Thyroid gland (tissue), 4 donors: ENCODE results near the gene CC2D2A. TPM values are rescaled to one million over a fixed set of nuclear protein-coding genes. Genes with fewer than 3 reads are reported as not detected.

Source experiments
- DNase-seq, 2 donors: peaks; one replicate each; pipeline ENCODE4 v3.0.0-alpha.2; 2019
- H3K27ac ChIP-seq, 3 donors: fragments of 200-600 bp; sonication (generic); 1 replicate in 2 of 3; 2 replicates in 1 of 3; pipeline ENCODE4 v1.5.1; 2016 to 2019; ENCODE audit warnings: mild to moderate bottlenecking in 1 of 3, moderate library complexity in 1 of 3
- H3K27me3 ChIP-seq: fragments of 200-600 bp; sonication (generic); one replicate; pipeline ENCODE4 v1.5.1; 2019
- H3K36me3 ChIP-seq, 2 donors: fragments of 200-600 bp; sonication (generic); one replicate each; pipeline ENCODE4 v1.5.1; 2016 to 2019
- H3K4me1 ChIP-seq, 2 donors: fragments of 200-600 bp; sonication (generic); one replicate each; pipeline ENCODE4 v1.5.1; 2017 to 2019
- H3K4me3 ChIP-seq, 3 donors: fragments of 200-600 bp; sonication (generic); replicated peaks in 1 of 3; 1 replicate in 2 of 3; 2 replicates in 1 of 3; pipeline ENCODE4 v1.5.1; 2016; ENCODE audit warnings: mild to moderate bottlenecking in 1 of 3
- H3K9me3 ChIP-seq: fragments of 200-600 bp; sonication (generic); one replicate; pipeline ENCODE4 v1.5.1; 2017
- POLR2A ChIP-seq, 2 donors: fragments of 450-650 bp; IDR thresholded peaks; one replicate each; pipeline ENCODE4 v1.6.1; 2017; ENCODE audit warnings: antibody characterized with exemption in 2 of 2, mild to moderate bottlenecking in 2 of 2, moderate library complexity in 1 of 2
- WGBS, 2 donors: methylation state at CpG; one replicate each; pipeline ENCODE4 v1.1.5; 2017; 5-methylcytosine and 5-hydroxymethylcytosine counted together
- intact Hi-C: fragments of 100-400 bp; cut with DNase I; formaldehyde crosslinking; loops from one replicate; pipeline ENCODE4 v1.15.1; 2023
- total RNA-seq, 4 donors: library from RNA; depleted of rRNA; stranded (reverse); fragments of >200 nt; gene quantifications; one replicate each; pipeline ENCODE4 v1.2.3, GENCODE V29; 2016
- TF ChIP-seq, protein P1 (sequence below), 6 experiments: fragments of 200-600 bp in 3 of 6; fragments of 450-650 bp in 3 of 6; sonication (generic) in 3 of 6; IDR thresholded peaks; one replicate each; pipeline ENCODE4 v1.5.1; 2016 to 2019; ENCODE audit warnings: antibody characterized with exemption in 6 of 6, mild to moderate bottlenecking in 2 of 6, inconsistent platforms in 1 of 6, moderate library complexity in 1 of 6

CC2D2A gene
- total RNA-seq, 4 donors from 2014 or later, result 13.6 to 25.1 (median 18.7) TPM

DNA sequence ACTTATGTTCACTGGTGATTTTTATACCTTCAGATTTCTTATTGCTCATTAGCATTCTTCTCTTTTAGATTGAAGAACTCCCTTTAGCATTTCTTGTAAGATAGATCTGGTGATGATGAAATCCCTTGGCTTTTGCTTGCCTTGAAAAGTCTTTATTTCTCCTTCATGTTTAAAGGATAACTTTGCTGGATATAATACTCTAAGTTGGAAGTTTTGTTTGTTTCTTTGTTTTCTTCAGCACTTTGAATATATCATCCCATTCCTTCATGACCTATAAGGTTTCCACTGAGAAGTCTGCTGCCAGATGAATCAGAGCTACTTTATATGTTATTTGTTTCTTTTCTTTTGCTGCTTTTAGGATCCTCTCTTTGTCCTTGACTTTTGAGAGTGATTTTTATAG is 18.5 kb downstream of the CC2D2A start:
- DNase-seq, result no peak
- intact Hi-C loops, result no loop called here
- Histone ChIP-seq H3K4me3 (no peak overlapping the region), H3K4me1 (no peaks in the 10 kb centered on the region), H3K27me3 (no peaks in the 10 kb centered on the region), H3K9me3 (no peaks in the 10 kb centered on the region), H3K27ac (no peak overlapping the region), H3K36me3 (no peaks in the 10 kb centered on the region)
- TF ChIP-seq, protein P1, sequence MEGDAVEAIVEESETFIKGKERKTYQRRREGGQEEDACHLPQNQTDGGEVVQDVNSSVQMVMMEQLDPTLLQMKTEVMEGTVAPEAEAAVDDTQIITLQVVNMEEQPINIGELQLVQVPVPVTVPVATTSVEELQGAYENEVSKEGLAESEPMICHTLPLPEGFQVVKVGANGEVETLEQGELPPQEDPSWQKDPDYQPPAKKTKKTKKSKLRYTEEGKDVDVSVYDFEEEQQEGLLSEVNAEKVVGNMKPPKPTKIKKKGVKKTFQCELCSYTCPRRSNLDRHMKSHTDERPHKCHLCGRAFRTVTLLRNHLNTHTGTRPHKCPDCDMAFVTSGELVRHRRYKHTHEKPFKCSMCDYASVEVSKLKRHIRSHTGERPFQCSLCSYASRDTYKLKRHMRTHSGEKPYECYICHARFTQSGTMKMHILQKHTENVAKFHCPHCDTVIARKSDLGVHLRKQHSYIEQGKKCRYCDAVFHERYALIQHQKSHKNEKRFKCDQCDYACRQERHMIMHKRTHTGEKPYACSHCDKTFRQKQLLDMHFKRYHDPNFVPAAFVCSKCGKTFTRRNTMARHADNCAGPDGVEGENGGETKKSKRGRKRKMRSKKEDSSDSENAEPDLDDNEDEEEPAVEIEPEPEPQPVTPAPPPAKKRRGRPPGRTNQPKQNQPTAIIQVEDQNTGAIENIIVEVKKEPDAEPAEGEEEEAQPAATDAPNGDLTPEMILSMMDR (IDR thresholded peaks at IDR 0.05), result no peak
- TF ChIP-seq POLR2A (IDR thresholded peaks at IDR 0.05), result no peak

DNA sequence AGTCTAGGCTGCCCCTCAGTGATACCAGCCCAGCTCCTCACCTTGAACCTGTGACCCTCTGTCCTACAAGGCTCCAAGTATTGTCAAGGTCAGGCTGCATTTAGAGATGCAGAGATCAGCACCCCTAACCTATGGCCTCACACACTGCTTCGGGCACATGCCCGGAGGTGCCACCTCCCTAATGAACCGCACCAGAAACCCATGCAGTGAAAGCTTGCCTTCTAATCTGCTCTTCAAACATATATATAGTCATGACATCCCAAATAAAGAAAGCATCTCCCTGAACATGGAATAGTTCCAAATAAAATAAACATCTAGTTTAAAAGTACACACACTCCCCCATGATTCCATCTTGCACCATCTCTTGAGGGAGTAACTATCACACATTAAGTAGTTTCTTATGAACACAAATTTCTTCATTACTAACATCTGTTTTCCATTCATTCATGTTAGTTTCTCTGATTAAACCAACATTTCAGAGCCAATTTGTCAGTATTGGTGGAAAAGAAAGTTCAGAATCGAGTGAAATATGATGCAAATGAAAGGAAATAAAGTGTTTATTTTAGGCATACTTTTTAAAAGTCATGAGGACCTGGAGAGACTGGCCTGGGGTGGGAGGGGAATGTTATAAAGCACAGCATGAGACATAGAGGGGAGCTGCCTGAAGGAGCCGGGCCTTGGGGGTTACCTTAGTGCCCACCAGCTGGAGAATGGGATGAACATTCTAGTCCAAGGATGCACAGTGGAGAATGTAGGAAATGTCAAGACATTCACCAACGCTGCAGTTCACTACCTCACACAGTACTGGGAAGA is 19.2 kb downstream of the CC2D2A start:
- Histone ChIP-seq H3K27me3 (no peaks in the 10 kb centered on the region), H3K27ac (peak overlapping the region in 1 of 3 donors; percentile 25), H3K9me3 (no peaks in the 10 kb centered on the region), H3K4me1 (no peaks in the 10 kb centered on the region), H3K36me3 (no peaks in the 10 kb centered on the region), H3K4me3 (no peak overlapping the region)
- WGBS, 2 donors, result 82 to 83% methylated on average over 6 of the region's 6 CpGs
- intact Hi-C loops, result no loop called here
- DNase-seq, result no peak
- TF ChIP-seq, protein P1 (IDR thresholded peaks at IDR 0.05), result no peak
- TF ChIP-seq POLR2A (IDR thresholded peaks at IDR 0.05), result no peak

DNA sequence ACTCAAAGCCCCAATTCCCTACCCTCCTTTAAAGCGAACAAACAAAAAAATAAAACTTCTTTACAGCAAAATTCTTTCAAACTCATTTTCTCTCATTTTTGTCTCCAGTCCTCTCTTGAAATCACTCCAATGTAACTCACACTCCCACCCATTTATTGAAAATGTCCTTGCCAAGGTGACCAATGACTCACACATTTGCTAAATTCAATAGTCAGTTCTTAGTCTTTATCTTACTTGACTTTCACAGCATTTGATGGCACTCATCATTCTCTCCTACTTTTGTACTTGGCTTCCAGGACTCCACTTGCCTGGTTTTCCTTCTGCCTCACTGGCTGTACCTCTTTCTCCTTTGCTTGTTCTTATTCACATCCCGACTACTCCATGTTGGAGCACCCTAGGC is 19.9 kb downstream of the CC2D2A start:
- no peak overlapping the region for H3K4me3 ChIP-seq
- H3K9me3 ChIP-seq, result no peaks in the 10 kb centered on the region
- no peaks in the 10 kb centered on the region for H3K36me3 ChIP-seq
- no peak for TF ChIP-seq POLR2A (IDR thresholded peaks at IDR 0.05)
- TF ChIP-seq, protein P1 (IDR thresholded peaks at IDR 0.05), result no peak
- intact Hi-C loops, result no loop called here
- H3K4me1 ChIP-seq, result no peaks in the 10 kb centered on the region
- 83 to 84% methylated on average over 2 of the region's 2 CpGs for WGBS, 2 donors
- no peaks in the 10 kb centered on the region for H3K27me3 ChIP-seq
- DNase-seq, result no peak
- peak overlapping the region in 1 of 3 donors; percentile 25 for H3K27ac ChIP-seq

DNA sequence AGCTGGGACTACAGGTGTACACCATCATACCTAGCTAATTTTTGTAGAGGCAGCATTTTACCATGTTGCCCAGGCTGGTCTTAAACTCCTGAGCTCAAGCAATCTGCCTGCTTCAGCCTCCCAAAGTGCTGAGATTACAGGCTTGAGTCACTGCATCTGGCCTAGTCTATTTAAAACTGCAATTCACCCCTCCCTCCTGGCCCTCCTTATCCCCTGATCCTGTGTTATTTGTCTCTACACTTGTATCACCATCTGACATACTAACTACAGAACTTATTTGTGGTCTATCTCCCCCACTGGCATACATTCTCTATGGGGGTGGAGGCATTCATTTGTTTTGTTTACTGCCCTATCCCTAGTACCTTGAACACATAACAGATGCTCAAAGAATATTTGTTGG is 23.7 kb downstream of the CC2D2A start:
- TF ChIP-seq, protein P1 (IDR thresholded peaks at IDR 0.05), result no peak
- no peak for TF ChIP-seq POLR2A (IDR thresholded peaks at IDR 0.05)
- Histone ChIP-seq H3K27me3 (no peaks in the 10 kb centered on the region), H3K9me3 (no peaks in the 10 kb centered on the region)

DNA sequence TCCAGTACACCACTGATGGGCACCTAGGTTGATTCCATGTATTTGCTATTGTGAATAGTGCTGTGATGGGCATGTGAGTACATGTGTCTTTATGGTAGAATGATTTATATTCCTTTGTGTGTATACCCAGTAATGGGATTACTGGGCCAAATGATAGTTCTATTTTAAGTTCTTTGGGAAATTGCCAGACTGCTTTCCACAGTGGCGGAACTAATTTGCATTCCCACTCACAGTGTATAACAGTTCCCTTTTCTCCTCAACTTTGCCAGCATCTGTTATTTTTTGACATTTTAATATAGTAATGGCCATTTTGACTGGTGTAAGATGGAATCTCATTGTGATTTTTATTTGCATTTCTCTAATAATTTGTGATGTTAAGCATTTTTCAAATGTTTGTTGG is 25.9 kb downstream of the CC2D2A start:
- H3K4me3 ChIP-seq, result no peak overlapping the region
- WGBS, 2 donors, result 78 to 95% methylated on average over 1 of the region's 1 CpG
- no peaks in the 10 kb centered on the region for H3K27me3 ChIP-seq
- peaks cover 4% of the 10 kb centered on the region in 2 donors for H3K4me1 ChIP-seq
- intact Hi-C loops, result no loop called here
- H3K27ac ChIP-seq, result no peak overlapping the region
- no peaks in the 10 kb centered on the region for H3K9me3 ChIP-seq
- H3K36me3 ChIP-seq, result no peaks in the 10 kb centered on the region
- no peak for TF ChIP-seq POLR2A (IDR thresholded peaks at IDR 0.05)
- TF ChIP-seq, protein P1 (IDR thresholded peaks at IDR 0.05), result no peak
- DNase-seq, result no peak

More for the DNA sequence above, 23.7 kb downstream of the CC2D2A start:
- intact Hi-C loops, result no loop called here
- Histone ChIP-seq H3K27ac (no peak overlapping the region), H3K36me3 (no peaks in the 10 kb centered on the region), H3K4me3 (no peak overlapping the region), H3K4me1 (no peaks in the 10 kb centered on the region)
- DNase-seq, result no peak
